T-cell (primary cell): ENCODE results near the gene TAAR2. TPM values are rescaled to one million over a fixed set of nuclear protein-coding genes. Genes with fewer than 3 reads are reported as not detected.

ENCODE experiments used
- ATAC-seq, 4 experiments: fragments of 200-7000 bp in 3 of 4; fragments of 150-1000 bp in 1 of 4; cut with Tn5 transposase; replicated peaks in 1 of 4; 1 replicate in 3 of 4; 2 replicates in 1 of 4; pipeline ENCODE4 v1.10.0; 2021; ENCODE audit warnings: moderate library complexity in 3 of 4, mild to moderate bottlenecking in 2 of 4, moderate number of reproducible peaks in 1 of 4
- CTCF ChIA-PET, 2 donors: fragments of 300-600 bp; sonication (Branson Sonifier 250); formaldehyde crosslinking; loops; one replicate each; lab custom pipeline; 2022; ENCODE audit warnings: antibody characterized with exemption in 2 of 2; lab: Charles Lee
- POLR2A ChIA-PET, 2 donors: fragments of 300-600 bp; sonication (Branson Sonifier 250); formaldehyde crosslinking; loops; one replicate each; lab custom pipeline; 2022; ENCODE audit warnings: antibody characterized with exemption in 2 of 2; lab: Charles Lee
- DNase-seq, 35 experiments: peaks; one replicate each; pipeline versions ENCODE4 v3.0.0 to v3.0.0-alpha.2; 2013 to 2023
- H3K27ac ChIP-seq: one replicate; pipeline ENCODE4 v1.5.1; 2013; ENCODE audit warnings: low read length
- H3K27me3 ChIP-seq, 2 experiments: replicated peaks in 1 of 2; 1 replicate in 1 of 2; 2 replicates in 1 of 2; pipeline versions ENCODE4 v1.6.1 to v1.7.0; 2013; ENCODE audit warnings: low read length in 1 of 2, mixed read lengths in 1 of 2; ENCODE audit not compliant: control insufficient read depth in 2 of 2, insufficient read depth in 2 of 2; ENCODE audit errors: extremely low read depth in 1 of 2
- H3K36me3 ChIP-seq, 2 donors: 1 replicate in 1 of 2; 2 replicates in 1 of 2; pipeline versions ENCODE4 v1.6.1 to v1.7.0; 2013; ENCODE audit warnings: low read length in 1 of 2; ENCODE audit not compliant: control insufficient read depth in 2 of 2, insufficient read depth in 1 of 2; ENCODE audit errors: extremely low read depth in 1 of 2
- H3K4me1 ChIP-seq, 2 experiments: 1 replicate in 1 of 2; 2 replicates in 1 of 2; pipeline versions ENCODE4 v1.6.1 to v1.7.0; 2013; ENCODE audit warnings: low read length in 2 of 2, mixed read lengths in 1 of 2; ENCODE audit not compliant: insufficient read depth in 2 of 2, control insufficient read depth in 1 of 2; ENCODE audit errors: extremely low read depth in 1 of 2
- H3K4me3 ChIP-seq, 2 donors: 1 replicate in 1 of 2; 2 replicates in 1 of 2; pipeline versions ENCODE4 v1.5.1 to v1.7.0; 2013; ENCODE audit warnings: mild to moderate bottlenecking in 2 of 2, low read length in 1 of 2, moderate library complexity in 1 of 2; ENCODE audit not compliant: control insufficient read depth in 1 of 2; ENCODE audit errors: extremely low read depth in 1 of 2
- H3K9me3 ChIP-seq: 2 replicates; pipeline ENCODE4 v1.7.0; 2013
- H3K27ac Mint-ChIP-seq, 2 donors: one replicate each; pipeline ENCODE4 v1.8.0; 2020 to 2021; ENCODE audit warnings: mild to moderate bottlenecking in 2 of 2, mixed read lengths in 2 of 2
- H3K27me3 Mint-ChIP-seq, 2 donors: one replicate each; pipeline ENCODE4 v1.8.0; 2021 to 2022; ENCODE audit warnings: mixed read lengths in 2 of 2
- H3K36me3 Mint-ChIP-seq: one replicate; pipeline ENCODE4 v1.8.0; 2021; ENCODE audit warnings: mixed read lengths
- H3K4me1 Mint-ChIP-seq, 3 donors: one replicate each; pipeline ENCODE4 v1.8.0; 2020 to 2022; ENCODE audit warnings: mixed read lengths in 3 of 3, mild to moderate bottlenecking in 1 of 3
- H3K4me3 Mint-ChIP-seq, 3 donors: one replicate each; pipeline ENCODE4 v1.8.0; 2020 to 2022; ENCODE audit warnings: mild to moderate bottlenecking in 3 of 3, mixed read lengths in 3 of 3, moderate library complexity in 3 of 3
- H3K9me3 Mint-ChIP-seq, 3 donors: one replicate each; pipeline ENCODE4 v1.8.0; 2020 to 2022; ENCODE audit warnings: mixed read lengths in 3 of 3
- WGBS: methylation state at CpG from one replicate; pipeline ENCODE4 v1.1.5; 2013; ENCODE audit warnings: missing lambda C conversion rate; ENCODE audit not compliant: insufficient coverage; 5-methylcytosine and 5-hydroxymethylcytosine counted together
- total RNA-seq, 35 experiments: library from RNA in 6 of 35; stranded (reverse) in 6 of 35; fragments of 120-200 nt in 1 of 35; gene quantifications; one replicate each; pipeline versions ENCODE4 v1.2.1 to v1.2.4 and lab custom pipeline; 2013 to 2026

Gene TAAR2
- total RNA-seq, 5 donors from 2014 or later (not counting 1 experiment from before 2014, with no cell fraction given) = not detected

GRCh38 chr6:132569170-132569569 lies 54.9 kb downstream of the TAAR2 start:
- no peak overlapping the region for H3K4me3 Mint-ChIP-seq
- ChIA-PET CTCF (no interaction called here), POLR2A (no interaction called here)
- no peak overlapping the region for H3K27ac Mint-ChIP-seq
- Histone ChIP-seq H3K27me3 (peaks cover 2 to 4% of the 10 kb centered on the region in 2 experiments), H3K36me3 (no peaks in the 10 kb centered on the region), H3K4me3 (no peak overlapping the region), H3K9me3 (no peaks in the 10 kb centered on the region), H3K4me1 (no peaks in the 10 kb centered on the region), H3K27ac (no peak overlapping the region)
- DNase-seq (no peak), ATAC-seq (no peak)
- no peaks in the 10 kb centered on the region for H3K36me3 Mint-ChIP-seq
- no peaks in the 10 kb centered on the region for H3K4me1 Mint-ChIP-seq
- WGBS = 88% methylated on average over 2 of the region's 4 CpGs
- peaks cover 20 to 25% of the 10 kb centered on the region in 2 donors for H3K27me3 Mint-ChIP-seq
- H3K9me3 Mint-ChIP-seq = no peaks in the 10 kb centered on the region

GRCh38 chr6:132568611-132569010 lies 55.5 kb downstream of the TAAR2 start:
- no peak for DNase-seq
- Histone ChIP-seq H3K27ac (no peak overlapping the region), H3K27me3 (peaks cover 3 to 4% of the 10 kb centered on the region in 2 experiments), H3K4me3 (no peak overlapping the region), H3K4me1 (no peaks in the 10 kb centered on the region), H3K9me3 (no peaks in the 10 kb centered on the region), H3K36me3 (no peaks in the 10 kb centered on the region)
- ATAC-seq = no peak
- POLR2A ChIA-PET = no interaction called here
- Mint-ChIP-seq H3K9me3 (no peaks in the 10 kb centered on the region), H3K4me3 (no peak overlapping the region), H3K27me3 (peaks cover 20 to 24% of the 10 kb centered on the region in 2 donors), H3K36me3 (no peaks in the 10 kb centered on the region), H3K27ac (no peak overlapping the region), H3K4me1 (no peaks in the 10 kb centered on the region)
- CTCF ChIA-PET = no interaction called here
- WGBS = no CpG with 5 or more reads among the region's 6 CpGs

GRCh38 chr6:132567566-132567965 lies 56.5 kb downstream of the TAAR2 start:
- Histone ChIP-seq H3K27ac (no peak overlapping the region), H3K36me3 (no peaks in the 10 kb centered on the region), H3K4me1 (no peaks in the 10 kb centered on the region), H3K4me3 (no peak overlapping the region), H3K9me3 (no peaks in the 10 kb centered on the region), H3K27me3 (peaks cover 3 to 4% of the 10 kb centered on the region in 2 experiments)
- POLR2A ChIA-PET = no interaction called here
- 80% methylated on average over 1 of the region's 1 CpG for WGBS
- Mint-ChIP-seq H3K27ac (no peak overlapping the region), H3K36me3 (no peaks in the 10 kb centered on the region), H3K27me3 (peaks cover 20 to 23% of the 10 kb centered on the region in 2 donors), H3K4me3 (no peak overlapping the region), H3K4me1 (no peaks in the 10 kb centered on the region), H3K9me3 (no peaks in the 10 kb centered on the region)
- ATAC-seq = no peak
- DNase-seq = no peak
- CTCF ChIA-PET = no interaction called here

Other genes starting within 250 kb of the TAAR2 start
- gene MOXD1, start 222.8 kb downstream of the TAAR2 start, total RNA-seq = under 1 TPM in 4 of 5 donors, not detected in 1; 0.13 to 0.53 (median 0.15) TPM
- 10 to 100 TPM; 13.3 to 27.4 (median 20.9) TPM for gene STX7, start 111.2 kb downstream of the TAAR2 start, total RNA-seq
- gene TAAR9, start 86.0 kb downstream of the TAAR2 start, total RNA-seq = not detected
- gene TAAR8, start 71.6 kb downstream of the TAAR2 start, total RNA-seq = not detected
- not detected for gene TAAR6, start 54.0 kb downstream of the TAAR2 start, total RNA-seq
- gene TAAR5, start 34.5 kb downstream of the TAAR2 start, total RNA-seq = not detected
- not detected for gene TAAR1, start 34.9 kb upstream of the TAAR2 start, total RNA-seq
- gene VNN1, start 89.8 kb upstream of the TAAR2 start, total RNA-seq = not detected
- gene VNN2, start 133.6 kb upstream of the TAAR2 start, total RNA-seq = 10 to 100 TPM; 18.4 to 28.1 (median 19.9) TPM
- gene SLC18B1, start 174.4 kb upstream of the TAAR2 start, total RNA-seq = 10 to 100 TPM in 3 of 5 donors, 1 to 10 TPM in 2; 5.5 to 15.8 (median 13.0) TPM
- gene RPS12, start 190.3 kb upstream of the TAAR2 start, total RNA-seq = 1,000 to 10,000 TPM; 2,053 to 2,496 (median 2,353) TPM